Caco-2 (cell line): Measurements from ENCODE around the gene RAB27B. TPM values are rescaled to one million over a fixed set of nuclear protein-coding genes. Genes with fewer than 3 reads are reported as not detected.
"Not testable (repeated sequence)": the region's sequence is repeated elsewhere in the genome, so short reads cannot be mapped to it uniquely, and the experiment has no call there.

Experiments used
- BruUV-seq: library from RNA; stranded (reverse); fragments of 400-500 nt; replicated peaks from 2 replicates; lab custom pipeline; 2021; lab: Mats Ljungman, UMichigan
- CTCF ChIA-PET: fragments of 300-600 bp; sonication (Branson Sonifier 250); formaldehyde crosslinking; loops from one replicate; lab custom pipeline; 2022; ENCODE audit warnings: antibody characterized with exemption; lab: Charles Lee
- POLR2A ChIA-PET: fragments of 300-600 bp; sonication (Branson Sonifier 250); formaldehyde crosslinking; loops from one replicate; lab custom pipeline; 2022; ENCODE audit warnings: antibody characterized with exemption; lab: Charles Lee
- DNase-seq, 2 experiments: peaks; one replicate each; pipeline versions ENCODE4 v3.0.0 to v3.0.0-alpha.2; 2020 to 2022
- H3K27me3 ChIP-seq: replicated peaks from 2 replicates; pipeline ENCODE4 v1.6.0; 2011; ENCODE audit warnings: low read length; ENCODE audit not compliant: control insufficient read depth, insufficient read depth
- H3K36me3 ChIP-seq: 2 replicates; pipeline ENCODE4 v1.5.1; 2011; ENCODE audit warnings: low read length; ENCODE audit not compliant: control insufficient read depth, insufficient read depth
- H3K4me1 ChIP-seq: fragments of 250-450 bp; sonication (Bioruptor Pico); 2 replicates; pipeline ENCODE4 v1.5.1; 2020; ENCODE audit warnings: mild to moderate bottlenecking
- H3K4me3 ChIP-seq: 2 replicates; pipeline ENCODE4 v1.5.1; 2011; ENCODE audit warnings: low read depth, mild to moderate bottlenecking, control low read depth, low read length
- H3K9me3 ChIP-seq: fragments of 250-450 bp; sonication (Bioruptor Pico); 2 replicates; pipeline ENCODE4 v1.5.1; 2020; ENCODE audit warnings: mild to moderate bottlenecking, moderate library complexity
- H3K27ac Mint-ChIP-seq: one replicate; pipeline ENCODE4 v1.8.0; 2022; ENCODE audit warnings: mixed read lengths; ENCODE audit not compliant: unreplicated experiment
- H3K27me3 Mint-ChIP-seq: one replicate; pipeline ENCODE4 v1.8.0; 2022; ENCODE audit warnings: mixed read lengths; ENCODE audit not compliant: insufficient read depth, unreplicated experiment
- H3K36me3 Mint-ChIP-seq: one replicate; pipeline ENCODE4 v1.8.0; 2022; ENCODE audit warnings: mild to moderate bottlenecking, mixed read lengths; ENCODE audit not compliant: insufficient read depth, unreplicated experiment
- H3K4me1 Mint-ChIP-seq: one replicate; pipeline ENCODE4 v1.8.0; 2022; ENCODE audit warnings: low read depth, mixed read lengths; ENCODE audit not compliant: unreplicated experiment
- H3K4me3 Mint-ChIP-seq: one replicate; pipeline ENCODE4 v1.8.0; 2022; ENCODE audit warnings: mild to moderate bottlenecking, moderate library complexity, mixed read lengths; ENCODE audit not compliant: unreplicated experiment
- H3K9me3 Mint-ChIP-seq: one replicate; pipeline ENCODE4 v1.8.0; 2022; ENCODE audit warnings: mixed read lengths; ENCODE audit not compliant: unreplicated experiment
- intact Hi-C: fragments of 100-400 bp; cut with micrococcal nuclease; formaldehyde crosslinking; loops from one replicate; pipeline ENCODE4 v1.10.0; 2022; ENCODE audit not compliant: unreplicated experiment
- total RNA-seq: library from RNA; stranded (reverse); gene quantifications from 2 replicates; pipeline ENCODE4 v1.2.3, GENCODE V29; 2022
- TF ChIP-seq, protein P1 (sequence below), 2 experiments: fragments of 200-600 bp in 1 of 2; IDR thresholded peaks; 1 replicate in 1 of 2; 2 replicates in 1 of 2; pipeline versions ENCODE4 v1.5.1 to v1.8.0; 2011 to 2022; ENCODE audit warnings: antibody characterized with exemption in 1 of 2, control low read depth in 1 of 2, inconsistent platforms in 1 of 2, low read depth in 1 of 2, low read length in 1 of 2, mild to moderate bottlenecking in 1 of 2, moderate library complexity in 1 of 2; ENCODE audit not compliant: insufficient read depth in 1 of 2, severe bottlenecking in 1 of 2, unreplicated experiment in 1 of 2

RAB27B gene
- total RNA-seq, 1 experiment from 2014 or later, result 0.32 TPM

DNA sequence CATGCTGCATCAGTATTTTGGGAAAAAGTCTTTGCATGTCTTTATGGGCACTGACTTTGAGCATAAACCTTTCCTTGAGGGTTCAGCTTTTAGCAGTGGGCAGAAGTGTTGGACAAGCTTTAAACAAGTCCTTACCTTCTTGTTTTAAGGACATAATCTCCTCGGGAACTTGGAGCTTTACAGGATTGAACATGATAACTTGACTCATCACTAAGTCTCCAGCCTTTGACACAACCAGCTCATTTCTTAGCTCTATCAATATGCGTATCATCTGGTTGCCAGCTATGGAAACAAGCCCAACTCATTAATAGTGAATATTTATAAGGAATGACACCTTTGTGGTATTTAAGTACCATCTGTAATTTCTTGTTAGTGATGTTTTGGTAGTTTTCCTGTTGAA is 21.0 kb upstream of the RAB27B start:
- TF ChIP-seq, protein P1, sequence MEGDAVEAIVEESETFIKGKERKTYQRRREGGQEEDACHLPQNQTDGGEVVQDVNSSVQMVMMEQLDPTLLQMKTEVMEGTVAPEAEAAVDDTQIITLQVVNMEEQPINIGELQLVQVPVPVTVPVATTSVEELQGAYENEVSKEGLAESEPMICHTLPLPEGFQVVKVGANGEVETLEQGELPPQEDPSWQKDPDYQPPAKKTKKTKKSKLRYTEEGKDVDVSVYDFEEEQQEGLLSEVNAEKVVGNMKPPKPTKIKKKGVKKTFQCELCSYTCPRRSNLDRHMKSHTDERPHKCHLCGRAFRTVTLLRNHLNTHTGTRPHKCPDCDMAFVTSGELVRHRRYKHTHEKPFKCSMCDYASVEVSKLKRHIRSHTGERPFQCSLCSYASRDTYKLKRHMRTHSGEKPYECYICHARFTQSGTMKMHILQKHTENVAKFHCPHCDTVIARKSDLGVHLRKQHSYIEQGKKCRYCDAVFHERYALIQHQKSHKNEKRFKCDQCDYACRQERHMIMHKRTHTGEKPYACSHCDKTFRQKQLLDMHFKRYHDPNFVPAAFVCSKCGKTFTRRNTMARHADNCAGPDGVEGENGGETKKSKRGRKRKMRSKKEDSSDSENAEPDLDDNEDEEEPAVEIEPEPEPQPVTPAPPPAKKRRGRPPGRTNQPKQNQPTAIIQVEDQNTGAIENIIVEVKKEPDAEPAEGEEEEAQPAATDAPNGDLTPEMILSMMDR (IDR thresholded peaks at IDR 0.05; ENCODE audit: insufficient read depth in 1 of 2, low read depth in 1 of 2, low read length in 1 of 2, severe bottlenecking in 1 of 2, unreplicated experiment in 1 of 2), result no peak
- H3K4me3 Mint-ChIP-seq, result no peak overlapping the region
- intact Hi-C loops, result no loop called here
- no peaks in the 10 kb centered on the region for H3K36me3 ChIP-seq
- POLR2A ChIA-PET, result no interaction called here
- no TSS peak for BruUV-seq
- H3K9me3 ChIP-seq, result no peaks in the 10 kb centered on the region
- no peak for DNase-seq
- H3K36me3 Mint-ChIP-seq, result no peaks in the 10 kb centered on the region
- H3K4me1 Mint-ChIP-seq, result no peaks in the 10 kb centered on the region
- no peak overlapping the region for H3K27ac Mint-ChIP-seq
- no peaks in the 10 kb centered on the region for H3K27me3 ChIP-seq
- H3K4me3 ChIP-seq, result no peak overlapping the region
- H3K27me3 Mint-ChIP-seq, result no peaks in the 10 kb centered on the region
- CTCF ChIA-PET, result no interaction called here
- H3K4me1 ChIP-seq, result no peaks in the 10 kb centered on the region
- no peaks in the 10 kb centered on the region for H3K9me3 Mint-ChIP-seq

- H3K4me1 Mint-ChIP-seq, intact Hi-C loops, H3K4me3 Mint-ChIP-seq, H3K27me3 ChIP-seq, H3K9me3 ChIP-seq, H3K27ac Mint-ChIP-seq, H3K36me3 Mint-ChIP-seq, POLR2A ChIA-PET, BruUV-seq, CTCF ChIA-PET, H3K36me3 ChIP-seq, H3K4me1 ChIP-seq, H3K27me3 Mint-ChIP-seq, DNase-seq, H3K4me3 ChIP-seq, H3K9me3 Mint-ChIP-seq: not testable (repeated sequence)
These were observed 17.6 kb upstream of the RAB27B start for GRCh38 chr18:54810662-54811061.

- CTCF ChIA-PET, result no interaction called here
- TF ChIP-seq, protein P1 (IDR thresholded peaks at IDR 0.05; ENCODE audit: insufficient read depth in 1 of 2, low read depth in 1 of 2, low read length in 1 of 2, severe bottlenecking in 1 of 2, unreplicated experiment in 1 of 2), result no peak
- Histone ChIP-seq H3K9me3 (no peaks in the 10 kb centered on the region), H3K4me3 (no peak overlapping the region), H3K27me3 (no peaks in the 10 kb centered on the region), H3K36me3 (no peaks in the 10 kb centered on the region), H3K4me1 (no peaks in the 10 kb centered on the region)
- Mint-ChIP-seq H3K27ac (no peak overlapping the region), H3K4me3 (no peak overlapping the region), H3K4me1 (no peaks in the 10 kb centered on the region), H3K27me3 (no peaks in the 10 kb centered on the region), H3K36me3 (no peaks in the 10 kb centered on the region), H3K9me3 (no peaks in the 10 kb centered on the region)
- intact Hi-C loops, result no loop called here
- no TSS peak for BruUV-seq
- POLR2A ChIA-PET, result no interaction called here
- DNase-seq, result no peak
These were observed 15.4 kb upstream of the RAB27B start for GRCh38 chr18:54812885-54813284.

DNA sequence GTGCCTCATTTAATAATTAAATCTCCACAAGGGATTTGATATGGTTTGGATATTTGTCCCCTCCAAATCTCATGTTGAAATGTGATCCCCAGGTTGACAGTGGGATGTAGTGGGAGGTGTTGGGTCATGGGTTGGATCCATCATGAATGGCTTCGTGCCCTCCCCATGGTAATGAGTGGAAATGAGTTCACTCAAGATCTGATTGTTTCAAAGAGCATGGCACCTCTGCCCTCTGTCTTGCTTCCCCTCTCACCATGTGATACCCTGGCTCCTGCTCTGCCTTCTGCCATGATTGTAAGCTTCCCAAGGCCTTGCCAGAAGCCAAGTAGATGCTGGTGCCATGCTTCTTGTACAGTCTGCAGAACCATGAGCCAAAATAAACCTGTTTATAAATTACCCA is 15.0 kb upstream of the RAB27B start:
- Mint-ChIP-seq H3K27ac (no peak overlapping the region), H3K4me1 (no peaks in the 10 kb centered on the region), H3K27me3 (no peaks in the 10 kb centered on the region), H3K9me3 (no peaks in the 10 kb centered on the region), H3K4me3 (no peak overlapping the region), H3K36me3 (no peaks in the 10 kb centered on the region)
- Histone ChIP-seq H3K4me1 (no peaks in the 10 kb centered on the region), H3K4me3 (no peak overlapping the region), H3K36me3 (no peaks in the 10 kb centered on the region), H3K27me3 (no peaks in the 10 kb centered on the region), H3K9me3 (no peaks in the 10 kb centered on the region)
- TF ChIP-seq, protein P1 (IDR thresholded peaks at IDR 0.05; ENCODE audit: insufficient read depth in 1 of 2, low read depth in 1 of 2, low read length in 1 of 2, severe bottlenecking in 1 of 2, unreplicated experiment in 1 of 2), result no peak
- no peak for DNase-seq
- ChIA-PET POLR2A (no interaction called here), CTCF (no interaction called here)
- BruUV-seq, result no TSS peak
- intact Hi-C loops, result no loop called here
